A549 (cell line): ENCODE measurements around the gene TRPM4. TPM values are rescaled to one million over a fixed set of nuclear protein-coding genes. Genes with fewer than 3 reads are reported as not detected.

ENCODE experiments used
- ATAC-seq, 2 experiments: fragments of 200-7000 bp in 1 of 2; fragments of >200 bp in 1 of 2; cut with Nextera tagmentation in 1 of 2; cut with Tn5 transposase in 1 of 2; 3 replicates each; pipeline versions ENCODE4 v1.8.0 to v1.9.1; 2018 to 2020; ENCODE audit warnings: mild to moderate bottlenecking in 1 of 2, moderate library complexity in 1 of 2
- CTCF ChIA-PET: fragments of 300-600 bp; sonication (Branson Sonifier 250); formaldehyde crosslinking; extraction: SDS; loops from one replicate; lab custom pipeline; 2021; ENCODE audit warnings: antibody characterized with exemption, inconsistent platforms; lab: Yijun Ruan, JAX
- POLR2A ChIA-PET: fragments of 350-600 bp; formaldehyde crosslinking; extraction: SDS; loops from one replicate; lab custom pipeline; 2021; ENCODE audit warnings: antibody characterized with exemption, inconsistent platforms; lab: Yijun Ruan, JAX
- DNase-seq, 2 experiments: peaks; one replicate each; pipeline versions ENCODE4 v3.0.0 to v3.0.0-alpha.2; 2011 to 2016; ENCODE audit warnings: low read depth in 1 of 2, low spot score in 1 of 2
- FAIRE-seq: peaks from 2 replicates; lab custom pipeline; 2011; peaks lifted over from hg19 to GRCh38; lab: Jason Lieb, UNC
- H3K27ac ChIP-seq, 2 experiments: fragments of >200 bp; sonication (Bioruptor Twin); formaldehyde crosslinking; 3 replicates each; pipeline ENCODE4 v1.5.1; 2016 to 2017
- H3K4me1 ChIP-seq: fragments of >200 bp; sonication (Bioruptor Twin); formaldehyde crosslinking; 3 replicates; pipeline ENCODE4 v1.6.1; 2016
- H3K4me2 ChIP-seq: fragments of >200 bp; sonication (Bioruptor Twin); formaldehyde crosslinking; 3 replicates; pipeline ENCODE4 v1.6.1; 2016
- H3K4me3 ChIP-seq: fragments of >200 bp; sonication (Bioruptor Twin); formaldehyde crosslinking; 3 replicates; pipeline ENCODE4 v1.5.1; 2016
- H3K9me3 ChIP-seq: fragments of >200 bp; sonication (Bioruptor Twin); formaldehyde crosslinking; 3 replicates; pipeline ENCODE4 v1.6.1; 2016
- BHLHE40 ChIP-seq: IDR thresholded peaks from 2 replicates; pipeline ENCODE4 v1.6.1; 2012; ENCODE audit warnings: low read depth, low read length, inconsistent platforms
- CHD2 ChIP-seq: fragments of 150-350 bp; IDR thresholded peaks from 2 replicates; pipeline ENCODE4 v1.6.1; 2014; ENCODE audit warnings: low read length; ENCODE audit not compliant: partially characterized antibody
- CTCF ChIP-seq: fragments of >200 bp; sonication (Bioruptor Twin); formaldehyde crosslinking; IDR thresholded peaks from 3 replicates; pipeline ENCODE4 v1.5.1; 2016
- ELK1 ChIP-seq: fragments of 150-350 bp; IDR thresholded peaks from 2 replicates; pipeline ENCODE4 v1.6.1; 2014; ENCODE audit warnings: low read depth, mild to moderate bottlenecking, low read length
- HEYL ChIP-seq: fragments of 250-450 bp; sonication (Bioruptor Pico); IDR thresholded peaks from 2 replicates; pipeline ENCODE4 v1.8.0; 2021; ENCODE audit warnings: mild to moderate bottlenecking, moderate library complexity
- MAFK ChIP-seq: fragments of 450-650 bp; IDR thresholded peaks from 2 replicates; pipeline ENCODE4 v1.6.1; 2014; ENCODE audit not compliant: partially characterized antibody
- POLR2A ChIP-seq: IDR thresholded peaks from 2 replicates; pipeline ENCODE4 v1.6.1; 2012; ENCODE audit warnings: mild to moderate bottlenecking, low read length
- ZC3H11A ChIP-seq: fragments of 450-650 bp; IDR thresholded peaks from 2 replicates; pipeline ENCODE4 v1.6.1; 2014; ENCODE audit warnings: antibody characterized with exemption, mild to moderate bottlenecking
- WGBS: methylation state at CpG from one replicate; pipeline ENCODE4 v1.1.6; 2017; ENCODE audit errors: missing lambda C conversion rate; 5-methylcytosine and 5-hydroxymethylcytosine counted together
- polyA plus RNA-seq, 4 experiments: library from polyadenylated mRNA; depleted of rRNA in 3 of 4; stranded (reverse); fragments of >200 nt; fragmentation: RNase III in 1 of 4; extraction: RNeasy Plus Mini Kit Qiagen cat#74134 plus additional on column Dnase treatment in 1 of 4; gene quantifications; 2 replicates in 3 of 4; 3 replicates in 1 of 4; pipeline ENCODE4 v1.2.3, GENCODE V29; 2011 to 2017
- TF ChIP-seq, protein P1 (sequence below): fragments of >200 bp; sonication (Bioruptor Twin); formaldehyde crosslinking; IDR thresholded peaks from 3 replicates; pipeline ENCODE4 v1.6.1; 2016
- TF ChIP-seq, protein P2 (sequence below): fragments of >200 bp; sonication (Bioruptor Twin); formaldehyde crosslinking; IDR thresholded peaks from 2 replicates; pipeline ENCODE4 v1.6.1; 2016
- TF ChIP-seq, protein P3 (sequence below): fragments of 450-650 bp; IDR thresholded peaks from 2 replicates; pipeline ENCODE4 v1.6.1; 2014; ENCODE audit warnings: antibody characterized with exemption

TRPM4 gene
- polyA plus RNA-seq, 2 of the 4 experiments (the other 2 are of a cell fraction), result 4.7 to 9.1 TPM

DNA sequence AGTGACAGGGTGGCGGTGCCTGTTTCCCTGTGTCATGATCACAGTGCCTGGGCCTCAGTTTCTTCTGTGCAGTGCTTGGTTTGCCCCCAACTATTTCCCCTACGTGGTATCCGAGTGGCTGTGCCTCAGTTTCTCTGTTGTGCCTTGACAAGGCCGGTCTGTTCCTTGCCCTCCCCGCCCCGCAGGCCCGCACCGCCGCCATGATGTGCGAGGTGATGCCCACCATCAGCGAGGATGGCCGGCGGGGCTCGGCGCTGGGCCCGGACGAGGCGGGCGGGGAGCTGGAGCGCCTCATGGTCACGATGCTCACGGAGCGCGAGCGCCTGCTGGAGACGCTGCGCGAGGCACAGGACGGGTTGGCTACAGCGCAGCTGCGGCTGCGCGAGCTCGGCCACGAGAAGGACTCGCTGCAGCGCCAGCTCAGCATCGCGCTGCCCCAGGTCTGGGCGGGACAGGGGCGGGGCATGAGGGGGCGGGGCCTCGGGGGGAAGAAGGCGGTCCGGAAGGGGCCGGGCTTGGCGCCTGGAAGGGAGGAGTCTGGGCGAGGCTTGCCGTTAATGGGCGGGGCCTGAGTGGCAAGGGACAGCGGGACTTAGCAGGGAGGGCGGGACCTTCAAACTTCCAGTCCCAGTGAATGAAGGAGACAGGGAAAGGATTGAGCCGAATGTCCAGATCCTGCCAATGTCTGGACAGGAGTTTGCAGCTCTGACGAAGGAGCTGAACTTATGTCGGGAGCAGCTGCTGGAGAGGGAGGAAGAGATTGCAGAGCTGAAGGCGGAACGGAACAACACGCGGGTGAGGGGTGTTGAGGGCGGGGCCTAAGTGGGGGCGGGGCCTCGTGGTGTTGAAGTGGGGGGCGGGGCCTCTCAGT is 29.7 kb upstream of the TRPM4 start (continued):
- TF ChIP-seq CTCF (0 out of 3 replicates have a peak, but pooled peaks have one; percentile 13), CHD2 (no peak), ELK1 (no peak)
- TF ChIP-seq, protein P1, sequence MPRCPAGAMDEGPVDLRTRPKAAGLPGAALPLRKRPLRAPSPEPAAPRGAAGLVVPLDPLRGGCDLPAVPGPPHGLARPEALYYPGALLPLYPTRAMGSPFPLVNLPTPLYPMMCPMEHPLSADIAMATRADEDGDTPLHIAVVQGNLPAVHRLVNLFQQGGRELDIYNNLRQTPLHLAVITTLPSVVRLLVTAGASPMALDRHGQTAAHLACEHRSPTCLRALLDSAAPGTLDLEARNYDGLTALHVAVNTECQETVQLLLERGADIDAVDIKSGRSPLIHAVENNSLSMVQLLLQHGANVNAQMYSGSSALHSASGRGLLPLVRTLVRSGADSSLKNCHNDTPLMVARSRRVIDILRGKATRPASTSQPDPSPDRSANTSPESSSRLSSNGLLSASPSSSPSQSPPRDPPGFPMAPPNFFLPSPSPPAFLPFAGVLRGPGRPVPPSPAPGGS, result no peak

DNA sequence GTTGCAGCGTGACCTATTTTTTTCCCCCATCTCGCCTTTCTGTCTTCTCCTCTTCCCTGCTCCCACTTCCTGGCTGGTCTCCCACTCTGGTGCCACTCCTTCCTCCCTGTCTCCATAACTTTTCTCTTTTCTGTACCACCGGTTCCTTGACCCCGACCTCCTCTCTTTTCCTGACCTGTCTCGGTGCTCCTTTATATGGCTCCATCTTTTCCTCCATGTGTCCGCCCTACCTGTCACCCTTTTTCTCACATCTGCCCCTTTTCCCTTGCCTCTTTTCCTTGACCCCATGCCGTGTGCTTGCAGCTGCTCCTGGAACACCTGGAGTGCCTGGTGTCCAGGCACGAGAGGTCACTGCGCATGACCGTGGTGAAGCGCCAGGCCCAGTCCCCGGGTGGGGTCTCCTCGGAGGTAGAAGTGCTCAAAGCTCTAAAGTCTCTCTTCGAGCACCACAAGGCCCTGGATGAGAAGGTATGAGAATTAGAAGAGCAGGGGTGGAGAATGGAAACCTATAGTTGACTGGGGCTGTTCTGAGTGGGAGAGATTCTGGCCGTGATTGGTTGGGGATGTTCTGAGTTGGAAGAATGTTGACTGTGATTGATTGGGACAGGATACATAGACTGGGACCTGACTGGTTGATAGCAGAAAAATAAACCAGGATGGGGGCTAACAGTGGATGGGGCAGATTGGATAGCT is 28.9 kb upstream of the TRPM4 start:
- Histone ChIP-seq H3K4me1 (peaks cover 9% of the 10 kb centered on the region; the same call in 2 of the 3 replicates), H3K4me2 (peak overlapping the region; percentile 84), H3K9me3 (no peaks in the 10 kb centered on the region), H3K4me3 (peak overlapping the region; percentile 40), H3K27ac (peak overlapping the region in 1 of 2 experiments; percentile 59; a peak in 4 of 6 replicates)
- FAIRE-seq (no peak), DNase-seq (no peak)
- ChIA-PET POLR2A (interaction anchor here (0.6 to 1.8 kb wide), 8 partner anchors 11 to 110 kb away, joined by 3 to 14 read pairs (median 4); partner anchors contain the start of gene LIN7B), CTCF (interaction anchor here (0.8 to 21.0 kb wide), 12 partner anchors 13 to 173 kb away, joined by 3 to 298 read pairs (median 5); partner anchors contain the start of genes GYS1, LIN7B and RUVBL2)
- no peak for TF ChIP-seq MAFK
- TF ChIP-seq POLR2A, result 0 out of 2 replicates have a peak, but pooled peaks have one; percentile 7
- TF ChIP-seq, all 56 proteins: peak for 1
- 61% methylated on average over 15 of the region's 15 CpGs for WGBS
- no peak for ATAC-seq

DNA sequence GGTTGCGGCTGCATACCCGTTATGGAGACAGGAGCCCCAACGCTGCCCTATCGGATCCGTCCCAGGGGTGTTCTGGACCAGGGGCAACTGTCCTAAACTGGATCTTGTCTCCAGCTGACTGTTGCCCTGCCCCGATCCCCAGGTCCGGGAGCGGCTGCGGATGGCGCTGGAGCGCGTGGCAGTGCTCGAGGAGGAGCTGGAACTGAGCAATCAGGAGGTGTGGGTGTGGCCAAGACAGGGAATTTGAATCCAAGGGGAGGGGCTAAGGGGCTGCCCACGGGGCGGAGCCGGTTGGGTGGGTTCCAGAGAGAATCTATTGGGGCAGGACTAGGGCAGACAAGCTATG is 28.4 kb upstream of the TRPM4 start:
- no peak for DNase-seq
- no peak overlapping the region for H3K27ac ChIP-seq
- no peak overlapping the region for H3K4me3 ChIP-seq
- H3K4me1 ChIP-seq, result peaks cover 9% of the 10 kb centered on the region; the same call in 2 of the 3 replicates
- ChIA-PET POLR2A (interaction anchor here (1.8 kb wide), 1 partner anchor 17 kb away, joined by 6 read pairs; no protein-coding TSS in a partner anchor), CTCF (interaction anchor here (0.8 to 21.0 kb wide), 8 partner anchors 13 to 172 kb away, joined by 3 to 298 read pairs (median 6); partner anchors contain the start of genes GYS1, LIN7B and RUVBL2)
- no peak for FAIRE-seq
- ATAC-seq, result no peak
- TF ChIP-seq BHLHE40, result no peak
- no peak for TF ChIP-seq ZC3H11A
- TF ChIP-seq HEYL (CRISPR knock-in tag), result no peak
- no peak for TF ChIP-seq POLR2A
- TF ChIP-seq, protein P2, sequence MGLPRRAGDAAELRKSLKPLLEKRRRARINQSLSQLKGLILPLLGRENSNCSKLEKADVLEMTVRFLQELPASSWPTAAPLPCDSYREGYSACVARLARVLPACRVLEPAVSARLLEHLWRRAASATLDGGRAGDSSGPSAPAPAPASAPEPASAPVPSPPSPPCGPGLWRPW, result no peak
- TF ChIP-seq, protein P3, sequence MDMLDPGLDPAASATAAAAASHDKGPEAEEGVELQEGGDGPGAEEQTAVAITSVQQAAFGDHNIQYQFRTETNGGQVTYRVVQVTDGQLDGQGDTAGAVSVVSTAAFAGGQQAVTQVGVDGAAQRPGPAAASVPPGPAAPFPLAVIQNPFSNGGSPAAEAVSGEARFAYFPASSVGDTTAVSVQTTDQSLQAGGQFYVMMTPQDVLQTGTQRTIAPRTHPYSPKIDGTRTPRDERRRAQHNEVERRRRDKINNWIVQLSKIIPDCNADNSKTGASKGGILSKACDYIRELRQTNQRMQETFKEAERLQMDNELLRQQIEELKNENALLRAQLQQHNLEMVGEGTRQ, result no peak
- no peaks in the 10 kb centered on the region for H3K9me3 ChIP-seq
- H3K4me2 ChIP-seq, result no peak overlapping the region; the same call in 2 of the 3 replicates
- 83% methylated on average over 16 of the region's 16 CpGs for WGBS
